H1 (cell line): ENCODE measurements around the gene KIF1B. TPM values are rescaled to one million over a fixed set of nuclear protein-coding genes. Genes with fewer than 3 reads are reported as not detected.

Source experiments
- CTCF ChIA-PET: fragments of 300-600 bp; sonication (Branson Sonifier 250); formaldehyde crosslinking; loops from one replicate; lab custom pipeline; 2021; ENCODE audit not compliant: partially characterized antibody; lab: Charles Lee
- POLR2A ChIA-PET: fragments of 300-600 bp; sonication (Branson Sonifier 250); formaldehyde crosslinking; loops from one replicate; lab custom pipeline; 2021; ENCODE audit warnings: inconsistent platforms; ENCODE audit not compliant: partially characterized antibody; lab: Charles Lee
- DNase-seq, 2 experiments: peaks; one replicate each; pipeline versions ENCODE4 v3.0.0 to v3.0.0-alpha.2; 2010 to 2022; ENCODE audit warnings: low spot score in 2 of 2, low read depth in 1 of 2, mixed read lengths in 1 of 2
- FAIRE-seq: peaks from 2 replicates; lab custom pipeline; 2011; peaks lifted over from hg19 to GRCh38; lab: Jason Lieb, UNC
- H2AFZ ChIP-seq: 2 replicates; pipeline ENCODE4 v1.8.1; 2012; ENCODE audit warnings: low read length, inconsistent platforms
- H2AK5ac ChIP-seq: 2 replicates; pipeline ENCODE4 v1.6.1; 2013; ENCODE audit warnings: low read depth, low read length
- H2BK120ac ChIP-seq: replicated peaks from 2 replicates; pipeline ENCODE3; 2013; ENCODE audit warnings: low read depth, low read length, inconsistent platforms
- H2BK12ac ChIP-seq: 2 replicates; pipeline ENCODE4 v1.6.1; 2013; ENCODE audit warnings: low read depth, low read length
- H2BK15ac ChIP-seq: 2 replicates; pipeline ENCODE4 v1.6.1; 2013; ENCODE audit warnings: low read length
- H2BK20ac ChIP-seq: 2 replicates; pipeline ENCODE4 v1.6.1; 2013; ENCODE audit warnings: low read length
- H2BK5ac ChIP-seq: 2 replicates; pipeline ENCODE4 v1.6.1; 2013; ENCODE audit warnings: low read depth, low read length
- H3K14ac ChIP-seq: 2 replicates; pipeline ENCODE4 v1.6.1; 2013; ENCODE audit warnings: inconsistent platforms; ENCODE audit not compliant: insufficient read length
- H3K18ac ChIP-seq: 2 replicates; pipeline ENCODE4 v1.6.1; 2013; ENCODE audit warnings: low read length; ENCODE audit errors: extremely low read depth
- H3K23ac ChIP-seq: 2 replicates; pipeline ENCODE4 v1.6.1; 2013; ENCODE audit warnings: inconsistent platforms; ENCODE audit not compliant: insufficient read length
- H3K23me2 ChIP-seq: 2 replicates; pipeline ENCODE4 v1.6.1; 2013; ENCODE audit warnings: low read depth, low read length
- H3K27ac ChIP-seq: 2 replicates; pipeline ENCODE4 v1.6.1; 2011; ENCODE audit warnings: low read depth, low read length, inconsistent platforms
- H3K27me3 ChIP-seq, 4 experiments: replicated peaks in 1 of 4; 1 replicate in 1 of 4; 2 replicates in 3 of 4; pipeline versions ENCODE4 v1.6.1 to v1.8.1; 2011 to 2013; ENCODE audit warnings: low read length in 3 of 4, mild to moderate bottlenecking in 3 of 4, inconsistent platforms in 2 of 4, mixed read lengths in 2 of 4, moderate library complexity in 1 of 4; ENCODE audit not compliant: control insufficient read depth in 3 of 4, insufficient read depth in 3 of 4; ENCODE audit errors: extremely low read depth in 1 of 4
- H3K36me3 ChIP-seq, 4 experiments: 2 replicates each; pipeline versions ENCODE4 v1.6.1 to v1.8.1; 2011 to 2013; ENCODE audit warnings: mild to moderate bottlenecking in 4 of 4, low read length in 3 of 4, moderate library complexity in 2 of 4, control low read depth in 1 of 4, inconsistent platforms in 1 of 4; ENCODE audit not compliant: insufficient read depth in 4 of 4, control insufficient read depth in 2 of 4
- H3K4ac ChIP-seq: replicated peaks from 2 replicates; pipeline ENCODE3; 2013; ENCODE audit warnings: low read length, low read depth, mixed read lengths, inconsistent platforms; ENCODE audit not compliant: insufficient read length
- H3K4me1 ChIP-seq, 4 experiments: replicated peaks in 1 of 4; 1 replicate in 1 of 4; 2 replicates in 3 of 4; pipeline versions ENCODE4 v1.6.1 to v1.8.1; 2011 to 2013; ENCODE audit warnings: low read length in 3 of 4, inconsistent platforms in 2 of 4, mixed read lengths in 1 of 4; ENCODE audit not compliant: insufficient read depth in 4 of 4, control insufficient read depth in 3 of 4
- H3K4me2 ChIP-seq, 2 experiments: 2 replicates each; pipeline versions ENCODE4 v1.6.1 to v1.8.1; 2011 to 2013; ENCODE audit warnings: low read depth in 2 of 2, low read length in 2 of 2, control low read depth in 1 of 2, inconsistent platforms in 1 of 2, mild to moderate bottlenecking in 1 of 2; ENCODE audit not compliant: insufficient read depth in 1 of 2
- H3K4me3 ChIP-seq, 4 experiments: fragments of 200-600, 300-600 bp in 1 of 4; sonication (generic), shearing (Covaris generic), sonication (Bioruptor Twin) in 1 of 4; 2 replicates each; pipeline versions ENCODE4 v1.5.1 to v1.8.1; 2011 to 2016; ENCODE audit warnings: low read length in 4 of 4, low read depth in 3 of 4, control low read depth in 2 of 4, inconsistent platforms in 2 of 4, mild to moderate bottlenecking in 2 of 4, mixed read lengths in 1 of 4, moderate library complexity in 1 of 4; ENCODE audit not compliant: insufficient read depth in 2 of 4; ENCODE audit errors: extremely low read depth in 1 of 4
- H3K56ac ChIP-seq: replicated peaks from 2 replicates; pipeline ENCODE3; 2013; ENCODE audit warnings: low read depth, mild to moderate bottlenecking, mixed read lengths, low read length, inconsistent platforms; ENCODE audit not compliant: insufficient read length
- H3K79me1 ChIP-seq: 2 replicates; pipeline ENCODE4 v1.6.1; 2013; ENCODE audit warnings: low read depth, low read length, control low read depth
- H3K79me2 ChIP-seq, 2 experiments: 2 replicates each; pipeline versions ENCODE4 v1.6.1 to v1.8.1; 2012 to 2013; ENCODE audit warnings: low read length in 2 of 2, mild to moderate bottlenecking in 2 of 2, inconsistent platforms in 1 of 2; ENCODE audit not compliant: insufficient read depth in 2 of 2, control insufficient read depth in 1 of 2
- H3K9ac ChIP-seq, 4 experiments: replicated peaks in 1 of 4; 1 replicate in 1 of 4; 2 replicates in 3 of 4; pipeline versions ENCODE4 v1.6.1 to v1.8.1; 2011 to 2013; ENCODE audit warnings: low read depth in 3 of 4, low read length in 3 of 4, control low read depth in 2 of 4, mild to moderate bottlenecking in 2 of 4, moderate library complexity in 2 of 4, inconsistent platforms in 1 of 4; ENCODE audit errors: extremely low read depth in 1 of 4
- H3K9me3 ChIP-seq, 2 experiments: 2 replicates each; pipeline versions ENCODE4 v1.6.1 to v1.8.1; 2012 to 2013; ENCODE audit warnings: mild to moderate bottlenecking in 2 of 2, moderate library complexity in 2 of 2, control low read depth in 1 of 2, inconsistent platforms in 1 of 2, low read depth in 1 of 2, low read length in 1 of 2, mixed read lengths in 1 of 2; ENCODE audit not compliant: insufficient read depth in 2 of 2
- H4K20me1 ChIP-seq, 2 experiments: replicated peaks in 1 of 2; 2 replicates each; pipeline versions ENCODE3 to v1.8.1; 2011 to 2013; ENCODE audit warnings: inconsistent platforms in 2 of 2, low read length in 2 of 2, mild to moderate bottlenecking in 1 of 2; ENCODE audit not compliant: insufficient read depth in 2 of 2, control insufficient read depth in 1 of 2
- H4K5ac ChIP-seq: 2 replicates; pipeline ENCODE4 v1.6.1; 2013; ENCODE audit warnings: low read length, low read depth, mixed read lengths, inconsistent platforms; ENCODE audit not compliant: insufficient read length
- H4K8ac ChIP-seq: 2 replicates; pipeline ENCODE4 v1.8.0; 2013; ENCODE audit warnings: mild to moderate bottlenecking, moderate library complexity, low read length, inconsistent platforms; ENCODE audit not compliant: insufficient read depth; ENCODE audit errors: extremely low read depth
- H4K91ac ChIP-seq: replicated peaks from 2 replicates; pipeline ENCODE3; 2013; ENCODE audit warnings: low read length, mixed read lengths, inconsistent platforms; ENCODE audit not compliant: insufficient read length
- ASH2L ChIP-seq: fragments of 200-600, 300-600 bp; sonication (generic); IDR thresholded peaks from one replicate; pipeline ENCODE4 v1.7.1; 2017; ENCODE audit warnings: low read length
- FOSL1 ChIP-seq: IDR thresholded peaks from 2 replicates; pipeline ENCODE4 v1.6.1; 2011; ENCODE audit warnings: mild to moderate bottlenecking, low read depth, low read length, moderate library complexity; ENCODE audit not compliant: insufficient read depth
- GTF2F1 ChIP-seq: IDR thresholded peaks from 2 replicates; pipeline ENCODE4 v1.6.1; 2012; ENCODE audit warnings: low read depth, low read length, improper control_type of control experiment, borderline replicate concordance
- KDM5A ChIP-seq: fragments of 200-600 bp; IDR thresholded peaks from 2 replicates; pipeline ENCODE4 v1.7.1; 2012; ENCODE audit warnings: mild to moderate bottlenecking, low read length, inconsistent platforms, mixed read lengths
- TAF7 ChIP-seq: optimal IDR thresholded peaks from 2 replicates; pipeline ENCODE3; 2011; ENCODE audit warnings: low read depth, mild to moderate bottlenecking, inconsistent platforms, low read length, moderate library complexity, borderline replicate concordance
- ZNF274 ChIP-seq: IDR thresholded peaks from 2 replicates; pipeline ENCODE4 v1.7.0; 2012; ENCODE audit warnings: low read length, borderline replicate concordance; ENCODE audit errors: extremely low read depth
- WGBS, 2 experiments: shearing (Covaris generic) in 1 of 2; methylation state at CpG; one replicate each; pipeline versions ENCODE4 v1.1.6 to v1.1.7; 2013 to 2015; ENCODE audit warnings: low lambda C conversion rate in 2 of 2, mixed read lengths in 2 of 2, inconsistent platforms in 1 of 2, low coverage in 1 of 2, missing lambda C conversion rate in 1 of 2; ENCODE audit not compliant: insufficient replicate concordance in 2 of 2, insufficient coverage in 1 of 2, insufficient read length in 1 of 2; ENCODE audit errors: extremely low coverage in 1 of 2, missing lambda C conversion rate in 1 of 2; 5-methylcytosine and 5-hydroxymethylcytosine counted together
- polyA plus RNA-seq, 7 experiments: library from polyadenylated mRNA; depleted of rRNA in 3 of 7; stranded (reverse) in 5 of 7; unstranded in 2 of 7; fragments of >200 nt in 5 of 7; fragments of 200-250 nt in 2 of 7; gene quantifications; 1 replicate in 5 of 7; 2 replicates in 1 of 7; 4 replicates in 1 of 7; pipeline versions ENCODE4 v1.2.1 to v1.2.3, GENCODE V29; 2011 to 2013; ENCODE audit warnings: missing spikeins in 2 of 7, mixed read lengths in 2 of 7
- total RNA-seq: library from RNA; stranded (reverse); fragmentation: NEBNext Ultra II Directional; extraction: Animal tissue kit (Norgen Biotek cat#: 25700); gene quantifications from 2 replicates; pipeline ENCODE4 v1.2.1, GENCODE V29; 2021

Gene KIF1B
- total and polyA plus RNA-seq, 2 of the 8 experiments (the other 6 are each of a cell fraction or from before 2014, with no cell fraction given), result 39.1 to 74.2 TPM

DNA sequence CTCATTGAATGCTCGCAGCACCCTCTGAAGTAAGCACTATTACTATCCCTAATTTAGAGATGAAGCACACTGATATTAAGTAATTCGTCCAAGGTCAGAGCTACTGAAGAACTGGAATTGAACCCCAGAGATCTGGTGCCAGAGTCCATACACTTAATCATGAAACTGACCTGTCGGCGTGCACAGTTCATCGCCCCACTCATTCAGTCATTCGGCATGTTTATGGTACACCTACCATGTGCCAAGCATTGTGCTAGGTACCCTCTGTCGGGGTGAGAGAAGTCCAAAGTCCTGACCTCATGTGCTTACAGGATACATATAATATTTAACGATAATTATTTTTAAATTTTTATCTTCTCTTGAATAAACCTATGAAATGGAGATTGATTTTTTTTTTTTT, 214.3 kb downstream of the KIF1B start:
- Histone ChIP-seq H3K4me3 (no peak overlapping the region), H2BK20ac (no peak overlapping the region), H2BK15ac (no peak overlapping the region), H3K9ac (no peak overlapping the region), H4K8ac (no peak overlapping the region), H3K9me3 (no peaks in the 10 kb centered on the region), H3K18ac (no peak overlapping the region), H3K36me3 (peaks cover 7 to 17% (median 10%) of the 10 kb centered on the region in 4 experiments), H4K5ac (no peak overlapping the region), H4K91ac (no peak overlapping the region), H4K20me1 (peaks cover 0 to 3% of the 10 kb centered on the region in 2 experiments), H3K27ac (no peak overlapping the region), H3K4me1 (no peaks in the 10 kb centered on the region), H3K23me2 (no peaks in the 10 kb centered on the region), H3K27me3 (no peaks in the 10 kb centered on the region), H2AK5ac (no peak overlapping the region), H2BK5ac (no peak overlapping the region; the same call in 1 of the 2 replicates), H3K14ac (no peak overlapping the region), H2AFZ (no peak overlapping the region), H3K23ac (no peak overlapping the region), H3K4ac (no peak overlapping the region), H3K79me2 (no peaks in the 10 kb centered on the region), H3K4me2 (no peak overlapping the region), H3K56ac (no peak overlapping the region), H2BK120ac (no peak overlapping the region), H3K79me1 (no peaks in the 10 kb centered on the region), H2BK12ac (no peak overlapping the region)
- WGBS, 2 experiments, result 94% methylated on average over 8 of the region's 8 CpGs; no CpG with 5 or more reads in 1 of the 2 experiments
- DNase-seq (no peak), FAIRE-seq (no peak)
- ChIA-PET POLR2A (interaction anchor here (1.0 to 1.5 kb wide), 3 partner anchors 9 to 33 kb away, joined by 3 to 7 read pairs (median 4); no protein-coding TSS in a partner anchor), CTCF (interaction anchor here (1.3 to 2.6 kb wide), 3 partner anchors 11 to 70 kb away, joined by 3 to 8 read pairs (median 3); no protein-coding TSS in a partner anchor)
- no peak for TF ChIP-seq TAF7
- TF ChIP-seq ZNF274, result no peak
- no peak for TF ChIP-seq ASH2L
- TF ChIP-seq GTF2F1, result no peak
- TF ChIP-seq FOSL1, result no peak
- no peak for TF ChIP-seq KDM5A
